HG03280 (cell line): ENCODE data around the gene COL21A1.

Experiments
- ATAC-seq: cut with Tn5 transposase; IDR thresholded peaks from one replicate; pipeline ENCODE4 v1.9.1; 2021; ENCODE audit warnings: mild to moderate bottlenecking, moderate library complexity; ENCODE audit not compliant: unreplicated experiment

The COL21A1 gene

DNA sequence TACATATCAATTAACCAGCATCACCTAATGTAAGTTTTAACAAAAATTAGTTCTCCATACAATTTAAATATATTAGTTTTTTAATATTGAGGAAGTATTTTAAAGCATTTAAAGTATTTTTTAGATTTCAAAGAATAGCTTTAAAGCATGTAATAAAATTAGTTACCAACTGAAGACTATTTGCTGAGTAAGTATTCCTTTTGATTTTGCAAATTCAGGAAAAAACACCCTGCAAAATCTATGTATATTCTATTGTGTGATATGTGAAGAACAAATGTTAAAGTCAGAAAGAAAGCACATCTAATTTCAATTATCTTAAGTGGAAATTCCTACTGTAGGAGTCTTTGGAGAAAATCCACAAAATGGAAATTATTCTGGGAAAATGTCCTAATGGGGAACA lies 107.3 kb downstream of the COL21A1 start:
- ATAC-seq = no peak

DNA sequence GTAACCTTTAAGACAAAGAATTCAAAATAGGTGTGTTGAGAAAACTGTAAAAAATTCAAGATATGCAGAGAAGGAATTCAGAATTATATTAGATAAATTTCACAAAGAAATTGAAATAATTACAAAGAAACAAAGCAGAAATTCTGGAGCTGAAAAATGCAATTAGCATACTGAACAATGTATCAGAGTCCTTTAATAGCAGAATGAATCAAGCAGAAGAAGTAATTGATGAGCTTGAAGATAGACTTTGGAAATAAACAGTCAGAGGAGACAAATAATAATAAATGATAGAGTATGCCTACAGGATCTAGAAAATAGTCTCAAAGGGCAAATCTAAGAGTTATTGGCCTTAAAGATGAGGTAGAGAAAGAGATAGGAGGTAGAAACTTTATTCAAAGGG lies 131.7 kb downstream of the COL21A1 start:
- no peak for ATAC-seq

DNA sequence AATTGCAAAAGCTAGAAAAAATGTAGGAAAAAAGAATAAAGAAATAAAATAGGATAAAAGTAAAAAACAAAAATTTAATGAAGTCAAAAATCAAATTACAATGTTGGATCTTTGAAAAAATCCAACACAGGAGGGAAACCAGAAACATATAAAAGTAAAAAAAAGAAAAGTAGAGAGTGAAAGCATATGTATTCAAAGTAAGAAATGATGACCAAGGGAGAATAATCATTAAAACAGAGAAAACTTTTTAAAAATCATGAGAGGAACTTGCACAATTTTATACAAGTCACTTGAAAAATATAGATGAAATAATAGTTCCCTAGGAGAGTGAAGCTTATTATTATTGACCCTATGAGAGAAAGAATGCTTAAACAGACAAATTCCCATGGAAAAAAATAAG lies 138.2 kb downstream of the COL21A1 start:
- no peak for ATAC-seq

DNA sequence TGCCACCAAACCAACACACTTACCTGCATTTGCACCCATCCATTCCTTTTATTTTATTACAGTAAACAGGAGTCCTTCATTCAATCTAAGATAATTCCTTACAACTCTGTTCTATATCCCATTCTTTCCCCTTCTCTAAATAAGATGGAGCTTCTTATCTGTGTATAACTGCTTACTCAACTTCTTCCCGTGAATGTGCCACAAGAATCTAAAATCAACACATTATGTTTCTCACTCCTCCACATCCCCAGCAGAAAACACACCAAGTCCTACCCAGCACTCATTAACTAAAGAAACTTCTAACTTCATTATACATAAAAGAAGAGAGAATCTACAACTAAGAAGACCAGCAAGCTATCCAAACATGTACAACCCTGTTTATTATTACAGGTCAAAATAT lies 141.1 kb downstream of the COL21A1 start:
- ATAC-seq = no peak

DNA sequence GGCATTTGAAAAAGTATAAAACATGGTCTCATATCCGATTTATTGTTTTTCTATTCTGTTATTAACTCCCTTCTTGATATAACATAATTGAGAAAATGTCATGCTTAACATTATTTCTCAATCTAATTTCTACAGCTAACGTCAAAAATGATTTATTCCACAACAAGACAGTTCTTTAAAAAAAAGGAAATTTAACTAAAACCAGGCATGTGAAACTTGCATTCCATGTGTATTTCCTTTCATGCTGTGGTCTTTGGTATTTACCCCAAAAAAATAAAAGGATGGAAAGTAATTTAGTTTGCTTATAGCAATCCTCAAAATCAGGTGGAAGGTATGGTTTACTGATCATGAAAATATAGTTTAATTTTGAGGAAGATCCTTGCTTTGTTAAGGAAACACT lies 142.8 kb downstream of the COL21A1 start:
- no peak for ATAC-seq

DNA sequence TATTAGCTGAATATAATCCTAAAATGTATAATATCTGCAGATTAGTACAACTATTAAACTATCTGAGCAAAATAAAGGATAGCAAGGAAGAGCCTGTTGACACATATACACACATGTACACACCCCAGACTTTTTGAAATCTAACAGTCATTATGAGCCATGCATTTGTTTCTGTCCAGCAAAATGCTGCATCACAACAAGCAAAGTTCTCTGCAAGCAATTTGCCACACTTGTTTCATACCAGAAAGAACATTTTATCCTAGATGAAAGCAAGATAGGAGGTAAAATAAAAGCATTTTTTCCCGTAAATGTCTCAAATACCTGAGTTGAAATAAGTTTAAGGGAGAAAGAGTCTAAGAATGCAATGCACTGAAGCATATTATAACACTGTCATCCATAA lies 145.2 kb downstream of the COL21A1 start:
- ATAC-seq = no peak

DNA sequence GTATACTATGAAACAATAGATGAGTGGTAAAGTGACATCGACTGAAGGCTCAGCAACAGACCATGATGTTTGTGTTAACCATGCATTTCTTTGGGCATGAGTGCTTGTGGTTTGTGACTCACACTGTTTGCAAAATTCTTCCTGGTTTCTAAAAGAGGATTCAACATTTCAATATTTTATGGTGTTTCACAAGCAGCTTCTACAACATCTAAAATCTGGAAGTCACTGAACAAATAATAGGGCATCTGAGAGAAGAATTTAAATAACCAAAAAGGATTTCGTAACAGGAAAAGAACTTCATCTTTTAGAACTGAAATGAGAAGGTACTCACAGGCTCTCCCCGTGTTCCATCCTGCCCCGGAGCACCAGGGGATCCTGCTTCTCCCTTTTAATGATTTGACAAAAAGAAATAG lies 146.2 kb downstream of the COL21A1 start:
- ATAC-seq = no peak

DNA sequence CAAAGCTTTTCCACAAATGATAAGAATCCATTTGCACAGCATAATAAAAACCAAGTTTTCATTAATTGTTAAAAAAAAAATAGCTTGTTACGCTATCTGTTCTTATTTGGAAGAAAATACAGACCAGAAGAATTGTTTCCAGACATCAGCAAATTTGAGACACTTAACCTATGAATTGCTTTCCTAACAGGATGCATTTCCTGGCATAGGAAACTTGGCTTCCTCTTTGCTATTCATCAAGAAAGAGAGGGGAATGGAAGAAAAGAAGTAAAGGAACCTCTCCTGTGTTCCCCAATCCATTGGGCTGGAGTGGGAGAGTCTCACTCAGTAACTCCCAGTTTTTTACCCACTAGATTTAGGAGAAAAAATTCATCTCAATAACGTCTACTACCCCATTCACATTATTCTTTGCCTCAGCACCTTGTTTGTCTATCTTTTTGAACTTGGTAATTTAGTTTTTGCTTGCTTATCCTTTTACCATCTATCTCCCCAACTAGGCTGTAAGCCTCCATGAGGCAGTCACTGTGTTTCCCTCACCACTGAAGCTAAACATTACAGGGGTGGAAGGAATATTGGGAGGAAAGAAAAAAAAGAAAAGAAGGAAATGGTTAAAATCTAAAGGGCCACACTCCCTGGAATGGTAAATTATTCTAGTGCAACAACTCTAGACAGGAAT lies 150.3 kb downstream of the COL21A1 start:
- ATAC-seq = no peak

DNA sequence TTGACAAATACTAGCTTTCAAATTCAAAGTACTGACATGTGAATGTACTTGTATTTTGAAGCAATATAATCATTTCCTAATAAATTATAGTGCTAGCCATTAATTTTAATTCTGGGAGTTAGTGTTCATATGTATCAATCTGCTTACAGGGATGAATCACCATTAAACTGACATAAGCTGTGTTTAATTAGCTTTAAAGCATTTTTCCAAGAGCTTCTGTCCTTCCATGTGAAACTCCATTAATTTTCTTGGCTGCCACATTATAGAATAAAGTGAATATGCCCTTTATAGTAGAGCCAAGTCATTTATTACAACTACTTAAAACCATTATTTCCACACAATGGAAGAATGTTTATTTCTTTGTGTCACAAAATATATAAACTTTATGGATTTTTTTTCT lies 150.8 kb downstream of the COL21A1 start:
- ATAC-seq = no peak

DNA sequence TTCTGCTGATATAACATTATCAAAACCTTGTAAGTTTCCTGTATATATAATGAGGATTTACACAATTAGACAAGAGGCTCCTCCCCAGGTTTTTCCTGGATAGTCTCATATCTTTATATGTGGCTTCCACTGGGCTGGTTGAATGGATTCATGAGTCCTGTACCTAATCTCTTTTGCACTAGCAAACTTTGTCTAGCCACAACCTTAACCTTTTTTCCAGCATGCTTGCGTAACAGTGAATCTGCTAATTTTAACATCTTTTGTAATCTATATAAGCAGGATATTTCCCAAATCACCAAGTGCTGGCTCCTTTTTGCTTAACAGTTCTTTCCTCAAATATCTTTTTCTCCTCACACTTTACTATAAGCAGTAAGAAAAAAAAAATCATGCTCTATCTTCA lies 153.6 kb downstream of the COL21A1 start:
- no peak for ATAC-seq

DNA sequence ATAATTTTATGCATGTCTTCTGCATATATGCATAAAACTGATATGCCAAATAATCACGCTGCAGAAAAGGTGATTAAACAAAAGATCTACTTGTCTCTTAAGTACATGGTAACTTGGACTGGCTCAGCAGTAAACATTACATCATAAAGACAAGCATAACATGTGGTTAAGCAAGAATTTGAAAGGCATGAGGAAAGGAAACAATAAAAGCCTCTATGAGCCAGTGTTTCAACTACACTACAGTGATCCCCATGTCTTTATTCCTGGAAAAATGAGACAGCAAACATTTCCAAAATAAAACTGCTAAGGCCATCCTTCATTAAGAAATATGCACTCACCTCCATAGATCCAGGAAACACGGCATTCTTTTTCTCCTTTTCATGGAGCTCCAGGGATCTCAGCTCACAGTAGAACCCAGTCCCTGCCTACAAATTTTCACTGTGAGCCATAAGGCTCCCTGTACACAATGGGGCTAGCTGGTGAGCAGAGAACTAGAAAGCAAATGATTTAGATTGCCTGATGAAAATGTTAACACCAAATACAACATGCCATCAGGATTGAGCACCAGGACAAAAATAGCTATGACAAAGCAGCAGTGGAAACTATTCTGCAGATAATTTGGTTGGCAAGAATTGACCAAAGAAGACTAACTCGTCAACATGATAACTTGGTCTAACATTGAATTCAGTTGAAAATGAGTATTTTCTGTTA lies 156.1 kb downstream of the COL21A1 start:
- ATAC-seq = no peak

DNA sequence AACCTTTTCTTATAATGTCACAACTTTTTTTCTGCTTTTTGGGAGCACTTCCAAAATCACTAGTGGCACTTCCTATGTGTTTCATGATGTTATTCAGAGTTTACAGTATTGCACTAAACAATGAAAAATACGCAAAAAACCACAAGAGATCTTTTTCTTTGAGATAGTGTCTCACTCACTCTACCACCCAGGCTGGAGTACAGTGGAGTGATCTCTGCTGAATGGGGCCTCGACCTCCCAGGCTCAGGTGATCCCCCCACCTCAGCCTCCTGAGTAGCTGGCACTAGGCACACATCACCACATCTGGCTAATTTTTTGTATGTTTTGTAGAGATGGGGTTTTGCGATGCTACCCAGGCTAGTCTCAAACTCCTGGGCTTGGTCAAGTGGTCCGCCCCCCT lies 158.7 kb downstream of the COL21A1 start:
- ATAC-seq = no peak

DNA sequence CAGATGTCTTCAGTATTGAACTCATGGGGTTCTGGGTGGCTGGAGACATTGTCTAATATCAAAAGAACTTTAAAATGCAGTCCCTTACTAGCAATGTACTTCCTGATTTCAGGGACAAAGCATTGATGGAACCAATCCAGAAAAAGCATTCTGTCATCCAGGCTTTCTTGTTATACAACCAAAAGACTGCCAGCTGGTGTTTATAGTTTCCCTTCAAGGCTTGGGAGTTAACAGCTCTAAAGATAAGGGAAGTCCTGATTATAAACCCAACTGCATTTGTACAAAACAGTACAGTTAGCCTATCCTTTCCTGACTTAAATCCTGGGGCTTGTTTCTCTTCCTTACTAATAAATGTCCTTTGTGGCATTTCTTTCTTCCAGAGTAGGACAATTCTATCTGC lies 160.0 kb downstream of the COL21A1 start:
- no peak for ATAC-seq

DNA sequence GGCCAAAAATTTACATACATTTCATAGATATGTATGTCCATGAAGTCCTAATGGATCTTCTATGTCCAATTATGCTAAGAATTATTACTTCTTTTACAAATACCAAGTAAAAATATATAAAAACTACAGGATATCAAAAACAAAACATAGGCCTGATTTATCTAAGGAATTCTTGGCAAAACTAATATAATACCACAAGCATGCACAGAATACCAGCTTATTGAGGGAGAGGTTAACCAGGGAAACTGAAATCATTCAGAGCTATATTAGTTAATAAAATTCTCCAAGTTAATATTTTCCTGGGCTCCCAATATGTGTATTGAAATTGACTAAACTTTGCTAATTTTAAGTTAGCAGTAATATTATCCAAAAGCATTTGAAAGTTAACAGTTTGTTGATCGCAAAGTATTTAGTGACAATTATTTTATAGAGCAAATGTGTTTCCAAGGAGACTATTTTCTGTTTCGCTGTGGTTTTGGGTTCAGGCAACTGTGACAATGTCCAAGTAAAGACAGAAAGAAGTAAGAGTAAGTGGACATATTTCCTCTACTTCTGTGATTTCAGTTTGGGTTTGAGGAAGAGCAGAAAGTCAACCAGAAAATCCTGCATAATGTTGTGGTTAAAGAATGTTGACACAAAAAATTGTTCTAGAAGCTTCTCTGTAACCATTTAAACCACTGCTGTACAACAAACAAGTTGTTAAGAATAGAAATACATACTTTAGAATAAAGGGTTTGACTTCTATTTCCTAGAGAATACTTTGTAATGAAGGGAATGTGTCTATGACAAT lies 167.4 kb downstream of the COL21A1 start:
- ATAC-seq = no peak

DNA sequence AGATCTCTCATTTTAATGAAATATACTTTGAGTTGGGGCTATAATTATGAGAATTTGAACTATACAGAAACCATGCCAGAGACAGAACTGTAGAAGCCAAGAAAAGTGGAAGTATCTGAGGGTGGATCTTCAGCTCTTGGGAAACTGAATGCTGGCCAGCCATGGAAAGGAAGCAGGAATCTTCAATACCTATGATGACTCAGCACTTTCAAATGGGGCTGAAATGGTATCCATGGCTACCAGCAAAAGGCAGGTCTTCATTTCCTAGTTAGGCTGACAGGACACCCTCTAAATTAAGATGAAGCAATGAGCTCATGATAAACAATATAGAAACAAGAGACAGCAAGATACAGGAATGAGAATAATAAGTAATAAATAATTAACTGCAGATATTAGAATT lies 171.3 kb downstream of the COL21A1 start:
- ATAC-seq = no peak

DNA sequence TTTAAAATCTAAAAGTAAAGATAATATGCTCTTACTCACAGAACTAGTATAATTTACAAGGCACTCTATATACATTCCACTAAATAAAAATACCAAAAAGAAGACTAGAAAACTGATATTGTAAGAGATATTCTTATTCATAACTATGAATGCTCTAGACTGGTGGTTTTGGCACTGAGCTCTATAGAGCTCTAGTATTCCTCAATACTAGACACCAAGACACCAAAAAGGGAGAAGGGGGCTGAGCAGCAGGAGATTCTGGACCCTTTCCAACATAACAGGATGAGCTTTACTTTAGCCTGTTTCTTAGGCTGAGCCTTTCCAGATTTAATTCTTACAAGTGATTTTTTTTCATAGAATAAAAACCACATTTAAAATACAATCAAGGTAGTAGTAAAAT lies 173.6 kb downstream of the COL21A1 start:
- ATAC-seq = no peak

DNA sequence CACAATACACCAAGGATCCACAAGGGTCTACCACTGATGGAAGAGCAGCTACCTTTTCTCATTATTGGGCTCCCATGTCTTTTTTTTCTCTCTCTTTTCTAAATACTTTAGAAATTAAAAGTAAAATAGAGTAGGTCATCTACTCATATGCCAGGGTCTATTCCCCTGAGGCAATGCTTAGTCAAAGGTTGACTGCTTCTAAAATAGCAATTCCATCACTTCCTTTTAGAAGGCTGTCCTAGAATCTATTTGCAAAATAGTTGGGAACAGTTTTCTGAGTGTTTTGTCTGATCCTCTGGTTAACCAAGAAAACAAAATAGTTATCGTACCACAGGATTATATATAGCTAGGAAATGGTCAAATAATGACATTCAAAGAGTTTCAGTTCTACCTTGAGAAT lies 174.1 kb downstream of the COL21A1 start:
- no peak for ATAC-seq

DNA sequence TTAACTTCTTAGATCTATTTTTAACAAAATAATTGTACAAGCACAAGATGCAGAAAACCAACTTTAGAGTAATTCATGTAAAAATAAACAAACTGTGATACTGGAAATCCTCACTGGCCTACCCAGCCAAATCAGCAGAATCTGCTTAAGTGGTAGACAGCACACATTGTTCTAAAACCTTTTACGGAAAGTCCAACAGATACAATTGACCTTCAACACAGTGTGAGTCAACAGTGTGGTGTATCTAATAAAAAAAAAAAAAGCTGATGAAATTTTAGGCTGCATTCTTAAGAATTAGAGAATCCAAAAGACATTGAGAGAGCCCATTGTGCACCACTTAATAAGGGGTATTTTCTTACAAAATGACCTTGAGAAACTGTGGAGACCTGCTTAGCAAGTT lies 174.5 kb downstream of the COL21A1 start:
- no peak for ATAC-seq

DNA sequence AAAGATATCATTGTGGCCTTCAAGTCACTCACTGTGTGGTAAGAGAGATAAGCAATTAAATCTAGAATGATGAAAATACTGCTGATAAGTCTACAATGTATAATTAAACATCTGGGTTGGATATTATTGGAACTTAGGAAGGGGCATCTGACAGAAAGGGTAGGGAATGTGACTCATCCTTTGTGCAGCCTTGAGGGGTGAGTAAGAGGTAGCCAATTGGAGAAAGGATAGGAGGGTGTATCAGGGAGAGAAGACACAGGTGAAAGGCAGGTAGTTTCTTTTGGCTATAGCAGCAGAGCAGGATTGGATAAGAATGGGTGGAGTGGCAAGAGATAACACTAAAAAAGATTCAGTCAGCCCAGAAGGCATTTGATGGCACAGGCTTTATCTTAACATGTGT lies 182.0 kb downstream of the COL21A1 start:
- no peak for ATAC-seq

DNA sequence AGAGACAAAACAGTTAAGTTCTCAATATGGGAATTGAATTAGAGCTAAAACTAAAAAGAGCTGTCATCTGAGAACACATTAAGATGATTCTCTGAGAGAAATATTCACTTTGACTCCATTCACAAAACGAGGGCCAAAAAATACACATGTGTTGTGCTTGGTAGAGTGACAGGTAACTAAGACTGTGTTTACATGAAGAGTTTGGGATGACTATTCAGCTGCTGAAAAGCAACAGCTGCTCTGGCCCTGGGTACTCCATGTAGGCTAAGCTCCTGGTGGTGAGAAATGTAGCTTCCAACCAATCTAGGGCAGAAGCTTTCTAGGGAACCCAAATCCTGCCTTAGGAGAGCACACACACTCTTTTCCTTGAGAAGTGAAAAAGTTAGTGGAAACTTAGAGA lies 184.5 kb downstream of the COL21A1 start:
- no peak for ATAC-seq

DNA sequence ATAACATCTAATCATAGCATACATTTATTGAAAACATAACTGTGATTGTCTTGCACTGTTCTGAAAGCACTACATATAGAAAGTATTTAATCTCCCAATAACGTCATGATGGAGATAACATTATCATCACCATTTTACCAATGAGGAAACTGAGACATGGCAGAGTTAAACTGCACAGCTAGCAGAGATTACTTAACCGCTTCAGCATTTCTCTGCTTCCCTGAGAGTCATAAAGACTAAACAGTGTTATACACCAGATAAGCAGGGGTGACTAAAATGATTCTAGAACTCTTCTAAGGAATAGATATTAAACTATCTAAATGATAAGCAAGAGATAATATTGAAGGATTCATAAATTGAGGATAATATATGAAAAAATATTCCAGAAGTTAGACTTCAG lies 188.7 kb downstream of the COL21A1 start:
- no peak for ATAC-seq

DNA sequence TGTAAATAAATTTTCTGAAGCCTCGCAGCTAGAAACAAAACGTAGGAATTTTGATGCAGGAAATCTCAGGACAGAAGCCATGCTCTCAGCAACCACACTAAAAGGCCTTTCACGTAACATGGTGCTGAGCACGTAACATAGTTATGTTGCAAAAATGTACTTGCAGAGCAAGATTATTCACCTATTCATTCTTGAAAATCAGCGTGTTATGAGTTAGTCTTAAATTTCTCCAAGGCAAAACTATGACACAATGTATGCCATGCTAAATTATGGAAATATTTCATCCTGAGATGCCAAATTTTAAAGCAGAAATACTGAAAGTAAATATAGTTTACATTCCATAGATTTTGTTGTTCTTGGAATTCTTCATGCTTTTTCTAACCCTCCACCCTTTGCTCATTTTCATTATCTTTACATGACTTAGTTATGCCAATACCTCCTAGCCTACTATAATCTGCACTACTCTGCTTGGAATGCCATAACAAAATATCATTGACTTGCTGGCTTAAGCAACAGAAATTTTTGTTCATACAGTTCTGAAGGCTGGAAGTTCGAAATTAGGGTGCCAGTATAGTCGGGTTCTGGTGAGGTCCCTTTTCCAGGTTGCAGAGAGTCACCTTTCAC lies 192.2 kb downstream of the COL21A1 start:
- no peak for ATAC-seq
